K562 (cell line): ENCODE results near the gene MBD3. TPM values are rescaled to one million over a fixed set of nuclear protein-coding genes. Genes with fewer than 3 reads are reported as not detected.
A peak's percentile ranks its signal among the peaks of the same experiment; 100 is the strongest.

ENCODE experiments used
- CSDE1 ChIP-seq, 2 experiments: fragments of 450-650 bp; IDR thresholded peaks; 2 replicates each; pipeline ENCODE4 v1.6.1; 2016; ENCODE audit warnings: mild to moderate bottlenecking in 1 of 2
- FOXJ2 ChIP-seq: fragments of 200-800 bp; sonication (Bioruptor generic); IDR thresholded peaks from 2 replicates; pipeline ENCODE4 v1.6.1; 2016; ENCODE audit warnings: missing genetic modification characterization, missing compliant biosample characterization
- GTF2A2 ChIP-seq: IDR thresholded peaks from 2 replicates; pipeline ENCODE4 v1.6.1; 2016; ENCODE audit warnings: mild to moderate bottlenecking, missing genetic modification characterization, missing compliant biosample characterization
- KLF16 ChIP-seq: IDR thresholded peaks from 2 replicates; pipeline ENCODE4 v1.6.1; 2016; ENCODE audit warnings: antibody characterized with exemption
- PREB ChIP-seq: sonication (generic); formaldehyde crosslinking; IDR thresholded peaks from 2 replicates; pipeline ENCODE4 v1.8.1; 2023; ENCODE audit warnings: mild to moderate bottlenecking, missing genetic modification reagents
- SMAD2 ChIP-seq: fragments of 150-350 bp; IDR thresholded peaks from 2 replicates; pipeline ENCODE4 v1.6.1; 2014; ENCODE audit warnings: low read depth, mild to moderate bottlenecking, low read length
- TAF1 ChIP-seq: IDR thresholded peaks from 2 replicates; pipeline ENCODE4 v1.6.1; 2011; ENCODE audit warnings: mild to moderate bottlenecking, low read length, moderate library complexity; ENCODE audit not compliant: insufficient read depth, control insufficient read depth, severe bottlenecking; ENCODE audit errors: extremely low read depth
- TSHZ1 ChIP-seq: fragments of 250-450 bp; sonication (Bioruptor Pico); IDR thresholded peaks from 2 replicates; pipeline ENCODE4 v1.4.0; 2020; ENCODE audit warnings: mild to moderate bottlenecking, moderate library complexity
- polyA plus RNA-seq, 8 experiments: library from polyadenylated mRNA; depleted of rRNA in 4 of 8; stranded (reverse) in 5 of 8; unstranded in 3 of 8; fragments of >200 nt; fragmentation: Nextera tagmentation in 2 of 8; fragmentation: Illumina TruSeq in 1 of 8; extraction: Ambion mirVana in 2 of 8; extraction: Trizol in 1 of 8; gene quantifications; 2 replicates each; pipeline versions ENCODE4 v1.2.1 to v1.2.3, GENCODE V29; 2011 to 2014; ENCODE audit warnings: inconsistent platforms in 1 of 8, missing spikeins in 1 of 8
- total RNA-seq, 7 experiments: library from RNA; depleted of rRNA in 6 of 7; stranded (reverse); fragments of >200 nt in 6 of 7; fragmentation: Illumina TruSeq in 2 of 7; extraction: Trizol in 2 of 7; gene quantifications; 2 replicates each; pipeline versions ENCODE4 v1.2.1 to v1.2.3, GENCODE V29; 2011 to 2021; ENCODE audit warnings: low replicate concordance in 1 of 7

The MBD3 gene
- total and polyA plus RNA-seq, 9 of the 15 experiments (the other 6 are each of a cell fraction or from before 2014, with no cell fraction given) = 0.24 to 137 (median 30.9) TPM

- TF ChIP-seq TSHZ1 (CRISPR knock-in tag) = no peak
- TF ChIP-seq FOXJ2 (tag) = no peak
- TF ChIP-seq KLF16 = no peak
- peak; percentile 17 for TF ChIP-seq TAF1
- TF ChIP-seq GTF2A2 (tag) = no peak
- no peak for TF ChIP-seq CSDE1 (IDR thresholded peaks at IDR 0.05)
- no peak for TF ChIP-seq SMAD2
- 0 out of 2 replicates have a peak, but pooled peaks have one; percentile 26 for TF ChIP-seq PREB
These were observed 1.8 kb downstream of the MBD3 start (continued) for GRCh38 chr19:1590641-1591397.
